ENCODE measurements around the gene URM1.

URM1 gene

DNA sequence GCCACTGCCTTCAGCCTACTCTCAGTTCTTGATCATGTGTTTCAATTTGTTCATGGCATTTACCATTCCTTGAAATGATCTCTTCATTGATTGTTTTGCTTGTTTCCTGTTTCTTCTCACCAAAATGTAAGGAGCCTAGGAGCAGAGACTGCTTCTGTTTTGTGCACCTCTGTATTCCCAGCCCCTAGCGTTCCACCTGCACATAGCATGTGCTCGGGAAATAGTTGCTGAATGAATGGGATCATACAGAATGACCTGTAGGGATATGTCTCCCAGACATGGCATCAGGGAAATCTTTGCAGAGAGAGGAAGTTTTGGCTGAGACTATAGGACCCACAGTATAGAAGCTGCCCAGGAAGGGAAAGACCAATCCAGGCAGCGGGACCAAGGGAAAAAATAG, 43.3 kb downstream of the URM1 start:
- DNase-seq (ENCODE audit: low read depth): no peak
- H3K4me3 ChIP-seq (ENCODE audit: low read length): no peak overlapping the region
- TF ChIP-seq, protein P1, sequence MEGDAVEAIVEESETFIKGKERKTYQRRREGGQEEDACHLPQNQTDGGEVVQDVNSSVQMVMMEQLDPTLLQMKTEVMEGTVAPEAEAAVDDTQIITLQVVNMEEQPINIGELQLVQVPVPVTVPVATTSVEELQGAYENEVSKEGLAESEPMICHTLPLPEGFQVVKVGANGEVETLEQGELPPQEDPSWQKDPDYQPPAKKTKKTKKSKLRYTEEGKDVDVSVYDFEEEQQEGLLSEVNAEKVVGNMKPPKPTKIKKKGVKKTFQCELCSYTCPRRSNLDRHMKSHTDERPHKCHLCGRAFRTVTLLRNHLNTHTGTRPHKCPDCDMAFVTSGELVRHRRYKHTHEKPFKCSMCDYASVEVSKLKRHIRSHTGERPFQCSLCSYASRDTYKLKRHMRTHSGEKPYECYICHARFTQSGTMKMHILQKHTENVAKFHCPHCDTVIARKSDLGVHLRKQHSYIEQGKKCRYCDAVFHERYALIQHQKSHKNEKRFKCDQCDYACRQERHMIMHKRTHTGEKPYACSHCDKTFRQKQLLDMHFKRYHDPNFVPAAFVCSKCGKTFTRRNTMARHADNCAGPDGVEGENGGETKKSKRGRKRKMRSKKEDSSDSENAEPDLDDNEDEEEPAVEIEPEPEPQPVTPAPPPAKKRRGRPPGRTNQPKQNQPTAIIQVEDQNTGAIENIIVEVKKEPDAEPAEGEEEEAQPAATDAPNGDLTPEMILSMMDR (IDR thresholded peaks at IDR 0.05; ENCODE audit: insufficient read depth, low read depth, low read length, missing control alignments): peak; percentile 33

DNA sequence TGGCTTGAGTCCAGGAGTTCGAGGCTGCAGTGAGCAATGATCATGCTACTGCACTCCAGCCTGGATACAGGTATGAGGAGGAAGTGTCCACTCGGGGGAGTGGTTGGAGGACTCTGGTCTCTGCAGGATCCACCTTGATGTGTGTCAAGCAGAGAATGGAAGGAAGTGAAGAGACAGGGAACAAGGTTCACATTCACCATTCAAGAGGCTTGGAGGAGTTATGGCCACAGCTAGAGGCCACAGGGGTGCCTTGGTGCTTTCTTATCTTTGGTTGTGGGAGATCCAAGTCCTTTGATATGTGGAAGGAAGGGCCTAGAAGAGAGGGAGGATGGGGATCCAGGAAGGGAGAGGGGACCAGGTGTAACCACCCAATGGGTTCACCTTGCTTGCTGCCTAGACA, 44.1 kb downstream of the URM1 start:
- no peak for DNase-seq (ENCODE audit: low read depth)
- no peak overlapping the region for H3K4me3 ChIP-seq (ENCODE audit: low read length)
- TF ChIP-seq, protein P1 (IDR thresholded peaks at IDR 0.05; ENCODE audit: insufficient read depth, low read depth, low read length, missing control alignments): no peak

DNA sequence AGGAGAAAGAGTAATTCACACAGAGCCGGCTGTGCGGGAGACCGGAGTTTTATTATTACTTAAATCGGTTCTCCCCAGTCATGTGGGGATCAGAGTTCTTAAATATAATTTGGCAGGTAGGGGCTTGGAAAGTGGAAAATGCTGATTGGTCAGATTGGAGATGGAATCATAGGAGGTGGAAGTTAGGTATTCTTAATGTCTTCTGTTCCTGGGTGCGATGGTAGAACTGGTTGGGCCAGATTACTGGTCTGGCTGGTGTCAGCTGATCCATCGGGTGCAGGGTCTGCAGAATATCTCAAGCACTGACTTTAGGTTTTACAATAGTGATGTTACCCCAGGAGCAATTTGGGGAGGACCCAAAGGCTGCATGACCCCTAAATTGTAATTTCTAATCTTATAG, 44.8 kb downstream of the URM1 start:
- DNase-seq (ENCODE audit: low read depth): peak; percentile 79
- TF ChIP-seq, protein P1 (IDR thresholded peaks at IDR 0.05; ENCODE audit: insufficient read depth, low read depth, low read length, missing control alignments): no peak
- no peak overlapping the region for H3K4me3 ChIP-seq (ENCODE audit: low read length)

DNA sequence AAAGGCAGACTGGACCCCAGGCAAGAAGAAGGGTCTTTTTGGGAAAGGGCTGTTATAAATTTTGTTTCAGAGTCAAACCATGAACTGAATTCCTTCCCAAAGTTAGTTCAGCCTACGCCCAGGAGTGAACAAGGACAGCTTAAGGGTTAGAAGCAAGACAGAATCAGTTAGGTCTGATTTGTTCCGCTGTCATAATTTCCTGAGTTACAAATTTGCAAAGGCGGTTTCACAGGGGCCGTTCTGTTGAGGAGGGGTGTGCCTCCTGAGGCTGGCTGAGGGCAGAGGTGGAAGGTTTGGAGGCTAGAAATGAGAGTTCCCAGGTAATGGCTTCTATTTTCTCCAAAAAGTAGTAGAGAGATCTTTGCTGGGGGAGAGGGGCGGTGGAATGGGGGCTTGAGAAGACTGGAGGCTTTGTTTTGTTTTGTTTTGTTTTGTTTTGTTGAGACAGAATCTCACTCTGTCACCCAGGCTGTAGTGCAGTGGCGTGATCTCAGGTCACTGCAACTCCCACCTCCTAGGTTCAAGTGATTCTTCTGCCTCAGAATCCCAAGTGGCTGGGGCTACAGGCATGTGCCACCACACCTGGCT, 45.4 kb downstream of the URM1 start:
- DNase-seq (ENCODE audit: low read depth): no peak
- no peak overlapping the region for H3K4me3 ChIP-seq (ENCODE audit: low read length)
- TF ChIP-seq, protein P1 (IDR thresholded peaks at IDR 0.05; ENCODE audit: insufficient read depth, low read depth, low read length, missing control alignments): no peak

DNA sequence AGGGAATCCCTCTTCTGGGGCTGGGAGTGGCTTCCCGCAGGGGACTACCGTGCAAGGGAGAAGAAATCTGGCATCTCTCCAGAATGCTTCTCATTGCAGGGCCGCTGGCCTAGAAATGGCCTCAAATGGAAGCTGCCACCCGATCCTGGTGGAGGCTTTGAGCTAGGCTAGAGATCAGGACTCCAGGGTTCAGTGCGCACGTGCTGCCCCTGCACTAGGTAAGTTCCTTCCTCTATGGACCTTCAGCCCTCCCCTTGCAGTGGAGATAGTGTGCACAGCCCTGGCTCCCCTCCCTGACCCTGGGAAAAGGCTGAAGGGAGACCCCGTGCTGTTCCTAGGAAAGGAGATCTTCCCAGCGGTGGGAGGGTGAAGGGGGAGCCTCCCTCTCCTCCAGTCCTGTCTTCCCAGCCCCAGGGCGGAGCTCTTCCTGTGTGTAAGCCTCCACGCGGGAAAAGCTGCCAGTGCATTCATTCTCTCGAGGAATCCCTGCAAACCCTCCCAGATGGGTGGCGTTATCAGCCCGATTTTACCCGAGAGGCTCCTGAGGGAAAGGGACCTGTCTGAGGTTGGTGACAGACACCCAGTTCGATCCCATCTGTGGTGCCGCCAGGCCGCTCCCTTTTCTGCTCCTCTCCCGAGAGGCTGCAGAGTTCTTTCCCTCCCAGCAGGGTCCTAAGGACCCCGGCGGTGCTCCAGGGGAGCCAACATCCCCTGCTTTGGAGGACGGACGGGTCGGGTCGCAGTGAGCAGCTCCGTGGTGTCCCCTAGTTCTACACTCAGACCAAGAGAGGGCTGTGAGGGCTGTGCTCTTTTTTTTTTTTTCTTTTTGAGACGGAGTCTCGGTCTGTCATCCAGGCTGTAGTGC, 48.1 kb downstream of the URM1 start:
- peak overlapping the region; percentile 56 for H3K4me3 ChIP-seq (ENCODE audit: low read length)
- DNase-seq (ENCODE audit: low read depth): no peak
- TF ChIP-seq, protein P1 (IDR thresholded peaks at IDR 0.05; ENCODE audit: insufficient read depth, low read depth, low read length, missing control alignments): no peak

DNA sequence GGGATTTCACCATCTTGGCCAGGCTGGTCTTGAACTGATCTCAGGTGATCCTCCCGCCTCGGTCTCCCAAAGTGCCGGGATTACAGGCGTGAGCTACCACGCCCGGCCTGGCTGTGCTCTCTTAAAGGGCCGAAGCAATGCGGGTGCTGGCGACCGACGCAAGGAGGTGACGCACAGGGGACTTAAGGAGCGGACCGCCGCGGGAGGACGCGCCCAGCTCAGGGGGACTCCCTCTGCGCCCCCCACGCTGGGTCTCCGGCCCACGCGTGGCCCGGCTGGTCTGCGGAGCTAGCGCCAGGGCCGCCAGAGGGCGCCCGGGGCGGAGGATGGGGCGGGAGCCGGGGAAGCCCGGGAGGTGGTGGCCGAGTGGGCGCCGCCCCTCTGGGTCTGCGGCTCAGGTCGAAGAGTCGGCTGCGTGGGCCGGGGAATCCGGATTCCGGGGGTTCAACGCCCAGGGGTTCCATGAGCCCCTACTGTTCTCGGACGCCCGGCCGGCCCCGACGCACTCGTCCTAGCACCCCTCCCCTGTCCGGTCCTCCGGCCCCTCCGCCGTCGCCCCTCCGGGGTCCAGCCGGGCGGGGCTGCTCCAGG, 49.0 kb downstream of the URM1 start:
- peak; percentile 57 for DNase-seq (ENCODE audit: low read depth)
- TF ChIP-seq, protein P1 (IDR thresholded peaks at IDR 0.05; ENCODE audit: insufficient read depth, low read depth, low read length, missing control alignments): peak; percentile 24
- H3K4me3 ChIP-seq (ENCODE audit: low read length): peak overlapping the region; percentile 56

Measured in epithelial cell of esophagus (primary cell).